T-cell (primary cell): ENCODE measurements around the gene PSMD6. TPM values are rescaled to one million over a fixed set of nuclear protein-coding genes. Genes with fewer than 3 reads are reported as not detected.

Source experiments
- ATAC-seq, 4 experiments: fragments of 200-7000 bp in 3 of 4; fragments of 150-1000 bp in 1 of 4; cut with Tn5 transposase; replicated peaks in 1 of 4; 1 replicate in 3 of 4; 2 replicates in 1 of 4; pipeline ENCODE4 v1.10.0; 2021; ENCODE audit warnings: moderate library complexity in 3 of 4, mild to moderate bottlenecking in 2 of 4, moderate number of reproducible peaks in 1 of 4
- CTCF ChIA-PET, 2 donors: fragments of 300-600 bp; sonication (Branson Sonifier 250); formaldehyde crosslinking; loops; one replicate each; lab custom pipeline; 2022; ENCODE audit warnings: antibody characterized with exemption in 2 of 2; lab: Charles Lee
- POLR2A ChIA-PET, 2 donors: fragments of 300-600 bp; sonication (Branson Sonifier 250); formaldehyde crosslinking; loops; one replicate each; lab custom pipeline; 2022; ENCODE audit warnings: antibody characterized with exemption in 2 of 2; lab: Charles Lee
- DNase-seq, 35 experiments: peaks; one replicate each; pipeline versions ENCODE4 v3.0.0 to v3.0.0-alpha.2; 2013 to 2023
- H3K27ac ChIP-seq: one replicate; pipeline ENCODE4 v1.5.1; 2013; ENCODE audit warnings: low read length
- H3K27me3 ChIP-seq, 2 experiments: replicated peaks in 1 of 2; 1 replicate in 1 of 2; 2 replicates in 1 of 2; pipeline versions ENCODE4 v1.6.1 to v1.7.0; 2013; ENCODE audit warnings: low read length in 1 of 2, mixed read lengths in 1 of 2; ENCODE audit not compliant: control insufficient read depth in 2 of 2, insufficient read depth in 2 of 2; ENCODE audit errors: extremely low read depth in 1 of 2
- H3K36me3 ChIP-seq, 2 donors: 1 replicate in 1 of 2; 2 replicates in 1 of 2; pipeline versions ENCODE4 v1.6.1 to v1.7.0; 2013; ENCODE audit warnings: low read length in 1 of 2; ENCODE audit not compliant: control insufficient read depth in 2 of 2, insufficient read depth in 1 of 2; ENCODE audit errors: extremely low read depth in 1 of 2
- H3K4me1 ChIP-seq, 2 experiments: 1 replicate in 1 of 2; 2 replicates in 1 of 2; pipeline versions ENCODE4 v1.6.1 to v1.7.0; 2013; ENCODE audit warnings: low read length in 2 of 2, mixed read lengths in 1 of 2; ENCODE audit not compliant: insufficient read depth in 2 of 2, control insufficient read depth in 1 of 2; ENCODE audit errors: extremely low read depth in 1 of 2
- H3K4me3 ChIP-seq, 2 donors: 1 replicate in 1 of 2; 2 replicates in 1 of 2; pipeline versions ENCODE4 v1.5.1 to v1.7.0; 2013; ENCODE audit warnings: mild to moderate bottlenecking in 2 of 2, low read length in 1 of 2, moderate library complexity in 1 of 2; ENCODE audit not compliant: control insufficient read depth in 1 of 2; ENCODE audit errors: extremely low read depth in 1 of 2
- H3K9me3 ChIP-seq: 2 replicates; pipeline ENCODE4 v1.7.0; 2013
- H3K27ac Mint-ChIP-seq, 2 donors: one replicate each; pipeline ENCODE4 v1.8.0; 2020 to 2021; ENCODE audit warnings: mild to moderate bottlenecking in 2 of 2, mixed read lengths in 2 of 2
- H3K27me3 Mint-ChIP-seq, 2 donors: one replicate each; pipeline ENCODE4 v1.8.0; 2021 to 2022; ENCODE audit warnings: mixed read lengths in 2 of 2
- H3K36me3 Mint-ChIP-seq: one replicate; pipeline ENCODE4 v1.8.0; 2021; ENCODE audit warnings: mixed read lengths
- H3K4me1 Mint-ChIP-seq, 3 donors: one replicate each; pipeline ENCODE4 v1.8.0; 2020 to 2022; ENCODE audit warnings: mixed read lengths in 3 of 3, mild to moderate bottlenecking in 1 of 3
- H3K4me3 Mint-ChIP-seq, 3 donors: one replicate each; pipeline ENCODE4 v1.8.0; 2020 to 2022; ENCODE audit warnings: mild to moderate bottlenecking in 3 of 3, mixed read lengths in 3 of 3, moderate library complexity in 3 of 3
- H3K9me3 Mint-ChIP-seq, 3 donors: one replicate each; pipeline ENCODE4 v1.8.0; 2020 to 2022; ENCODE audit warnings: mixed read lengths in 3 of 3
- WGBS: methylation state at CpG from one replicate; pipeline ENCODE4 v1.1.5; 2013; ENCODE audit warnings: missing lambda C conversion rate; ENCODE audit not compliant: insufficient coverage; 5-methylcytosine and 5-hydroxymethylcytosine counted together
- total RNA-seq, 35 experiments: library from RNA in 6 of 35; stranded (reverse) in 6 of 35; fragments of 120-200 nt in 1 of 35; gene quantifications; one replicate each; pipeline versions ENCODE4 v1.2.1 to v1.2.4 and lab custom pipeline; 2013 to 2026

The PSMD6 gene
- total RNA-seq, 5 donors from 2014 or later (not counting 1 experiment from before 2014, with no cell fraction given) = 60.2 to 95.4 (median 73.2) TPM

DNA sequence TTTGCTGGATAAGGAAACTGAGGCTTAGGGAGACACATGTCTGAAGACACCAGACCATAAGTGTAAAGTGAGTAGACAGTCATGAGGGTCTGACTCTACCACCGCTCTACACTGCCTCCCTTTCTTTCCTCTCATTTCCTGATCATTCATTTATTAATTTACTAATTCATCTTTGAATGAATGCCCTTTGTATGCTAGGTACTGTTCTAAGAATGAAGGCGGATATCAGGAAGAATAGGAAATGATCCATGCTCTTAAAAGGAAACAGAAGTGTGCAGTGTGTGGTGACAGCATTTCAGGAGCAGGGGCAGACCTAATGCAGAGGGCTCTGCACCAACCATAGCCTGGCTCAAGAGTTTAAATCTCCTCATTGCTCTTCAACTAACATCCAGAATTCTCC, 31.8 kb upstream of the PSMD6 start:
- no peaks in the 10 kb centered on the region for H3K36me3 ChIP-seq
- DNase-seq (no peak), ATAC-seq (no peak)
- H3K9me3 Mint-ChIP-seq = peaks cover 0 to 5% (median 0%) of the 10 kb centered on the region in 3 donors
- H3K36me3 Mint-ChIP-seq = no peaks in the 10 kb centered on the region
- ChIA-PET CTCF (interaction anchor here in 1 of 2 donors (0.6 kb wide), 1 partner anchor 1865 kb away, joined by 4 read pairs; no protein-coding TSS in a partner anchor), POLR2A (no interaction called here)
- no peak overlapping the region for H3K27ac Mint-ChIP-seq
- H3K4me3 ChIP-seq = no peak overlapping the region
- H3K27ac ChIP-seq = no peak overlapping the region
- no peak overlapping the region for H3K4me3 Mint-ChIP-seq
- H3K9me3 ChIP-seq = no peaks in the 10 kb centered on the region
- no peaks in the 10 kb centered on the region for H3K4me1 ChIP-seq
- H3K27me3 Mint-ChIP-seq = peaks cover 33 to 45% of the 10 kb centered on the region in 2 donors
- WGBS = no CpG with 5 or more reads among the region's 2 CpGs
- H3K4me1 Mint-ChIP-seq = peaks cover 0 to 3% (median 0%) of the 10 kb centered on the region in 3 donors
- peaks cover 0 to 2% of the 10 kb centered on the region in 2 experiments for H3K27me3 ChIP-seq

DNA sequence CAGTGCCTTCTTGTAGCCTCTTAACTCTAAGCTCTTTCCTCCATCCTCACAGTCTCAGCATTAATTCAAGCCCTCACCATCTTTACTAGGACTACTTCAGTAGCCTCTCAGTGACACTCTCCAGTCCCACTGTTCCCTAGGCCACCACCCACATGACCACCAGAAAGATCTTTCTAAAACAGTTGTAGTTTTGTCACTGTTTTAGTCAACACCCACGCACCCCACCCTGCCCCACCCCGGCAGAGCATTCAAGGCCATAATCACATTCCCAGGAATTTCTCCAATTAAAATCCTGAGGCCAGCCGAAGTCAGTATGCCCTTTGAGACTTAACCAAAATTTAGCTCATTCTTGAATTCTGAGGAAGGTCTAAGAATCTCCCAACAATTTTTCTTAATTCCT, 31.2 kb upstream of the PSMD6 start:
- ChIA-PET CTCF (interaction anchor here in 1 of 2 donors (0.6 kb wide), 1 partner anchor 1864 kb away, joined by 4 read pairs; no protein-coding TSS in a partner anchor), POLR2A (no interaction called here)
- Mint-ChIP-seq H3K4me1 (peaks cover 0 to 3% (median 0%) of the 10 kb centered on the region in 3 donors), H3K27me3 (peaks cover 35 to 45% of the 10 kb centered on the region in 2 donors), H3K4me3 (no peak overlapping the region), H3K36me3 (no peaks in the 10 kb centered on the region), H3K9me3 (peaks cover 0 to 5% (median 0%) of the 10 kb centered on the region in 3 donors), H3K27ac (no peak overlapping the region)
- H3K27me3 ChIP-seq = peaks cover 0 to 5% of the 10 kb centered on the region in 2 experiments
- no peak for ATAC-seq
- 81% methylated on average over 3 of the region's 3 CpGs for WGBS
- no peak for DNase-seq
- H3K36me3 ChIP-seq = no peaks in the 10 kb centered on the region
- H3K4me1 ChIP-seq = no peaks in the 10 kb centered on the region
- no peak overlapping the region for H3K27ac ChIP-seq
- H3K9me3 ChIP-seq = no peaks in the 10 kb centered on the region
- no peak overlapping the region for H3K4me3 ChIP-seq

DNA sequence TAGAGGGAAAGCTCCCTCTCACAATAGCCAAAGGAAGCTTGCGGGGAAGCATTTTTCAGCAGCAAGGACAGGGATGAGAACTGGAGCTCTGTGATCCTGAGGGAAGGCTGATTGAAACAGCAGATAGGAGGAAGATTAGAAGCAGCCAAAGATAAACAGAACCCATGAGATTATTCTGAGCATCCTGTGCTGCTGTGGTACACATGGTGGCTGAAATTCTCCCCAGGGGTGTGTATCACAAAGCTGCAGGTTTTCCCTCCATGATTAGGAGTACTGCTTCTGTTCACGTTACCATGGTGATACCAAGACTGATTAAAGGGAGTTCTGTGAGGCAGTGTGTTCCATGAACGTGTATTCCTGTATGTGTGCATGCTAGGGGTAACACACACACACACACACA, 30.3 kb upstream of the PSMD6 start:
- Mint-ChIP-seq H3K27ac (no peak overlapping the region), H3K4me3 (no peak overlapping the region), H3K36me3 (no peaks in the 10 kb centered on the region), H3K27me3 (peaks cover 30 to 40% of the 10 kb centered on the region in 2 donors), H3K9me3 (peaks cover 0 to 5% (median 0%) of the 10 kb centered on the region in 3 donors), H3K4me1 (peaks cover 0 to 3% (median 0%) of the 10 kb centered on the region in 3 donors)
- Histone ChIP-seq H3K4me1 (no peaks in the 10 kb centered on the region), H3K27me3 (peaks cover 0 to 5% of the 10 kb centered on the region in 2 experiments), H3K9me3 (no peaks in the 10 kb centered on the region), H3K4me3 (no peak overlapping the region), H3K36me3 (no peaks in the 10 kb centered on the region), H3K27ac (no peak overlapping the region)
- ChIA-PET POLR2A (no interaction called here), CTCF (no interaction called here)
- no peak for ATAC-seq
- DNase-seq = no peak
- WGBS = no CpG with 5 or more reads among the region's 3 CpGs

DNA sequence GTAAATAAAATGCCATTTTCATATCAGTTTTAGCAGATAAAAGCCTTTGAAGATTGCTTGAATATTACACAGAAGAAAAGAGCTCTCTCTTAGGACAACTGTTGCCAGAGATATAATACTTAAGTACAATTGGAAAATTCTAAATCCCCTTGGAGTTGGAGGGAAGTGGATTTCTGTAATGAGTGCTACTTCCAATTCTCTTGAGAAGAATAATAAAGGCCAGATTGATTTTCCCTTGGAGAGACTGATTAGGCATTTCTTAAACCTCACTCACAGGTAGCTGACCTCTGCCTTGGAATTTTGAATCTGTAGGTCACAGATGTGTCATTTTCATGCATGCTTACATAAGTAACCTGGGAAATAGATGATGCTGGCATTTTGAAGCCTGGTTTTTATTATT, 29.8 kb upstream of the PSMD6 start:
- Histone ChIP-seq H3K27ac (no peak overlapping the region), H3K36me3 (no peaks in the 10 kb centered on the region), H3K4me3 (no peak overlapping the region), H3K9me3 (no peaks in the 10 kb centered on the region), H3K27me3 (peaks cover 0 to 5% of the 10 kb centered on the region in 2 experiments), H3K4me1 (no peaks in the 10 kb centered on the region)
- H3K27me3 Mint-ChIP-seq = peaks cover 26 to 38% of the 10 kb centered on the region in 2 donors
- ChIA-PET POLR2A (interaction anchor here in 1 of 2 donors (0.7 kb wide), 1 partner anchor 130 kb away, joined by 3 read pairs; no protein-coding TSS in a partner anchor), CTCF (no interaction called here)
- no peaks in the 10 kb centered on the region for H3K36me3 Mint-ChIP-seq
- no peak overlapping the region for H3K4me3 Mint-ChIP-seq
- H3K4me1 Mint-ChIP-seq = peaks cover 0 to 3% (median 0%) of the 10 kb centered on the region in 3 donors
- no peak for ATAC-seq
- no peak for DNase-seq
- H3K9me3 Mint-ChIP-seq = peaks cover 0 to 4% (median 0%) of the 10 kb centered on the region in 3 donors
- no peak overlapping the region for H3K27ac Mint-ChIP-seq

DNA sequence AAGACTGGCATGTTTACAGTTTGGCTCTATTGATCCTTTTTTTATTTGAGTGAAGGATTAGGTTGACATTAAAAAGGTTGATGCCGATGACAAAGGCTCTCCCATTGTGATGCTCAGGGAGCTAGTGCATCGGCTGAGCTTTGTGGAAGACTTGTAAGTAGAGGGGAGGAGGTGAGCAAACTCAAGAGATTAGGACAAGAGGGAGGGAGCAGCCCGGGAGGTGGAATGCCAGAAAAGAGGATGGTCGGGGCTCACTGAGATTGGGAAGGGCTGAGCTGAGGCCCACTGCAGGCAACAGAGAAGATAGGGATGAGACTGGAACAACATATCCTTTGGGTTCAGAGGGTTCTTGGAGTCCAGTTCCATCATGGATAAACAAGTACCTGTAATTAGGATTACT, 26.5 kb upstream of the PSMD6 start:
- H3K4me1 ChIP-seq = no peaks in the 10 kb centered on the region
- H3K4me3 ChIP-seq = no peak overlapping the region
- Mint-ChIP-seq H3K27ac (no peak overlapping the region), H3K4me3 (no peak overlapping the region), H3K27me3 (peaks cover 18% of the 10 kb centered on the region in 2 donors), H3K9me3 (no peaks in the 10 kb centered on the region), H3K4me1 (peaks cover 0 to 3% (median 0%) of the 10 kb centered on the region in 3 donors), H3K36me3 (no peaks in the 10 kb centered on the region)
- 80% methylated on average over 4 of the region's 4 CpGs for WGBS
- DNase-seq = no peak
- no peak for ATAC-seq
- H3K27me3 ChIP-seq = peaks cover 3 to 6% of the 10 kb centered on the region in 2 experiments
- H3K9me3 ChIP-seq = no peaks in the 10 kb centered on the region
- H3K36me3 ChIP-seq = no peaks in the 10 kb centered on the region
- POLR2A ChIA-PET = no interaction called here
- CTCF ChIA-PET = interaction anchor here in 1 of 2 donors (0.6 kb wide), 1 partner anchor 434 kb away, joined by 4 read pairs; no protein-coding TSS in a partner anchor
- no peak overlapping the region for H3K27ac ChIP-seq

DNA sequence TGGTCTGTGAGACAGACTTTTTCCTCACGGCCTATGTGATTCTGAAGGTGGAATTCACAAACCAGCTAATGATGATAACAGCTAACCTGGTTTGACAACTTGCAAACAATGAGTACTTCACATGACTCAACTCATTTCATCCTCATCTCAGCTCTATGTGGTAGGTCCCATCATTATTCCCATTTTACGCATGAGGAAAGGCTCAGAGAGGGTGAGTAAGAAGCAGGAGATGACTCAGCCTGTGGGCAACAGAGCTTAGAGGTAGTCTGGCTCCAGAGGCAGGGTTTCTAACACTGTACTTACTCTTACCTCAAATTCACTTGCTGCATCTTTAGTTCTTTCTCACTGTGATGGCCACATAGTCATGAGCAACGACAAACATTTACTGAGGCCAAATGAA, 25.8 kb upstream of the PSMD6 start:
- no peaks in the 10 kb centered on the region for H3K9me3 ChIP-seq
- Mint-ChIP-seq H3K36me3 (no peaks in the 10 kb centered on the region), H3K4me3 (no peak overlapping the region), H3K4me1 (peaks cover 0 to 3% (median 0%) of the 10 kb centered on the region in 3 donors), H3K27me3 (peaks cover 18 to 21% of the 10 kb centered on the region in 2 donors), H3K27ac (no peak overlapping the region), H3K9me3 (no peaks in the 10 kb centered on the region)
- no peaks in the 10 kb centered on the region for H3K36me3 ChIP-seq
- DNase-seq (no peak), ATAC-seq (no peak)
- WGBS = 57% methylated on average over 1 of the region's 3 CpGs
- H3K27me3 ChIP-seq = peaks cover 3 to 6% of the 10 kb centered on the region in 2 experiments
- no peak overlapping the region for H3K4me3 ChIP-seq
- no peak overlapping the region for H3K27ac ChIP-seq
- ChIA-PET CTCF (no interaction called here), POLR2A (no interaction called here)
- H3K4me1 ChIP-seq = no peaks in the 10 kb centered on the region
